ENCODE data around the gene PAGE4.

- TF ChIP-seq CTCF (conservative IDR thresholded peaks at IDR 0.05; ENCODE audit: low read depth, low read length) (no peak), EZH2phosphoT487 (IDR thresholded peaks at IDR 0.05; ENCODE audit: borderline replicate concordance, low read length) (no peak), EZH2 (IDR thresholded peaks at IDR 0.05; ENCODE audit: low read length, unreplicated experiment) (no peak)
Measured at GRCh38 chrX:49793686-49794085, 35.4 kb upstream of the PAGE4 start.
